NCI-H1694 treated with DMSO at 0.1 percent for 48 hours (cell line): Measurements from ENCODE around the gene PTP4A2.

Experiments used
- DNase-seq: peaks from one replicate; lab custom pipeline; 2025; lab: John Stamatoyannopoulos, UW

Gene PTP4A2

GRCh38 chr1:31938184-31938975 is at the start of gene PTP4A2:
Gene PTP4A2 (minus strand): TSS chr1:31938368. CDS start chr1:31919065, 19,303 bp downstream.
- peak; percentile 48 for DNase-seq

DNA sequence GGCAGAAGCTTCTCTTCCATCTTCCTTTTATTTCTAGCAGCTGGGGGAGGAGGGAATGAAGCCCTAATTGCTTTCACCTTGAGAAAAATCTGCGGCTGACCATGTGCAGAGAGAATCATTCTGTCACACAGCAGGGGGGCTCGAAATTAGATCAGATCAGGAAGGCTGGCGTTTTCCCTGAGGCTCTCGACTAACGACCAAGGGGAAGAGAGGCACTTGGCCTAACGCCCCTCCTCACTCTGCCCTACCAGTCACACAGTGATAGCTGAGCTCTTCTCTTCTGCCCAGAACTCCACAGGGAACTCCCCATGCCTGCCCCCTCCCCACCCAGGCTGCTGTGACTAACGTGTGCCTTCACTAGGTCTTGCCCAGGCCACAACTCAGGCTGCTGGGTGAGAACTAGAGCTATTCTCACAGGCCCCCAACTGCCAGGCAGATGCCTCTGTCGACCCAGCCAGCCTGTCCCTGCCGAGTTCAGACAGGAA is 49.0 kb upstream of the PTP4A2 start:
- DNase-seq = no peak

DNA sequence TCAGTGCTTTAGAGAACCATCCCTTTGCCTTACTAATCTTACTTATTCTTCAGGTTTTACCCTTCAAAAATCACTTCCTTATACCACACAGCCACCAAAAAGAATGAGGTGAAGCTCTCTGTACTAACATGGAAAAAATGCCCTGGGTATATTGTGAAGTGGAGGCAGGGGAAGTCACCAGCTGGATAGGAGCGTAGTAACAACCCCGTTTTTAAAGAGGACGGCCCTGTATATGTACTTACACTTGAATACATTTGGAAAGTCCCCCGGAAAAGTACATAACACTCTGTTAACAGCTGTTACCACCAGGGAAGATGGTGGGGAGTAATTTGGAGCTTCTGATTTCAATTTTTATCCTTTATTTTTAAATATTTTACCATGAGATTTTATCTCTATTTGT is 47.3 kb upstream of the PTP4A2 start:
- peak; percentile 49 for DNase-seq

- DNase-seq = no peak
These were observed 46.5 kb upstream of the PTP4A2 start for GRCh38 chr1:31984419-31985347.

DNA sequence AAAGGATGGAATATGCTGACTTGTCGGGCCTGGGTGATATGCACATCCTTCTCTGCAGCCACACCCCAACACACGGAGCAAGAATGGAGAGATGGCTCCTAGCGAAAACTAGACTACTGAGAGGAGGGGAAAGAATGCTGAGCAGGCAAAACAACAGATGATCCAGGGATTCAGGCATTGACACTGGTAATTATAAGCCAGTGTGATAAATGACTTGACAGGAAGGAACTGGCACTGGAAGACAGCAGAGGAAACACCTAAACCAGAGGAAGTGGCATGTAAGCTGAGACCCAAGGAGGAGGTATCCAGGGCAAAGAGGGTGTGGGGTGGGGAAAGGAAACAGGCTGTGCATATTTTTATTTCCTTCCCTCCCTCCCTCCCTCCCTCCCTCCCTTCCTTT is 43.8 kb upstream of the PTP4A2 start:
- DNase-seq = peak; percentile 42

- DNase-seq = no peak
These were observed 43.3 kb upstream of the PTP4A2 start for GRCh38 chr1:31981456-31981839.

- no peak for DNase-seq
These were observed 42.8 kb upstream of the PTP4A2 start for GRCh38 chr1:31980835-31981455.

DNA sequence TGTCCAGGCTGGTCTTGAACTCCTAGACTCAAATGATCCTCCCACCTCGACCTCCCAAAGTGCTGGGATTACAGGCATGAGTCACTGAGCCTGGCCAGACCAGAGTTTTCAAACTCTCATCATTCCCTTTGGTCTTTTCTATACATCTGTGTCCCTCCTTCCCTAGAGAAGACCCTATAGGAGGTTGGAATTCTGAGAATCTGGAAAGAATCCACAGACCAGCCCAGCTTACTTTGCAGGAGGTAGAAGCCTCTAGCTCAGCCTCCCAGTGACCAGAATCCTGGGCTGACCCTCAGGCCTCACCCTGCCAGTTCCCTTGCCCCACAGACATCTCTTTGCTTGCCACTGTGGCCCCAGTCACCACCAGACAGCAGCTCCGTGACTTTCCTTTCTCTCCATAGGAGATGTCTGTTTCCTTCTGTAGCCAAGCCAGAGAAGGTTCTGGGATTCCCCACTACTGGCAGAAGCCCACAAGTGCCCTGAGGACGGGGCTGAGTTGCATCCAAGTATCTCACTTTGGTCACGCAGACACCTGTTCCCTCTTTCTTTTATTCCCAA is 40.8 kb upstream of the PTP4A2 start:
- no peak for DNase-seq

GRCh38 chr1:31977385-31978131 is 39.4 kb upstream of the PTP4A2 start:
- DNase-seq = no peak

DNA sequence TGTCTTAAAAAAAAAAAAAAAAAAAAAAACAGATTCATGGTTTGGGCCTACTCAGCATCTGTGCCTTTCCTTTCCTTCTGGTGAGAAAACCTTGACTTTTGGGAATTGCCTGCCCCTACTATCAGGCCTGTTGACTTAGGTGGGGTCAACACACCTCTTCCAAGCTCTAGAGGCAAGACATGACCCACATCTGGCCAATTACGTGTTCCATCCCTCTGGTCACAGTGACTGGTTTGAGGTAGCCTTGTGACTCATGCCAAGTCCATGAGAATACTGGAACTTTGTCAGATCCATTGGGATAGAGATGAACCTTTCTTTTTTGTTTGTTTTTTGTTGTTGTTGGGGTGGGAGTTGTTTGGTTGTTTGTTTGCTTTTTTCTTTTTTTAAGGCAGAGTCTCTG is 38.2 kb upstream of the PTP4A2 start:
- no peak for DNase-seq

DNA sequence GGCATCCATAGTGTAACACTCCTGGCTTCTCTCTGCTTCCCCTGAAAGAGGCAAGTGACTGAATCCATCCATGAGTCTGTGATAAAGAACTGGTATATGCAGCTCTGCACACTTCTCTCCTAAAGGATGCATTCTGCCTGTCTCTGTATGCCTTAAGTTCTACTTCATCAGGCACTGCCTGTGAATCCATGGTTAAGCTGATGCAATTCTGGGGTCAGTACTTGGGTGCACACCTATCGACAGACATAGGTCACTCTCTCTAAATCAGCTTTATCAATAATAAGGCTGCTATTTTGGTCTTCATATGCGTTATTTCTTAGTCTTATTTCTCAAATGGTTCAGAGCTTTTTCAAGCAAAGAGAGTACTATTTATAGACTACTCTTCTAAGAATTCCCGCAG is 32.7 kb upstream of the PTP4A2 start:
- DNase-seq = no peak

GRCh38 chr1:31961536-31961935 is 23.4 kb upstream of the PTP4A2 start:
- no peak for DNase-seq

DNA sequence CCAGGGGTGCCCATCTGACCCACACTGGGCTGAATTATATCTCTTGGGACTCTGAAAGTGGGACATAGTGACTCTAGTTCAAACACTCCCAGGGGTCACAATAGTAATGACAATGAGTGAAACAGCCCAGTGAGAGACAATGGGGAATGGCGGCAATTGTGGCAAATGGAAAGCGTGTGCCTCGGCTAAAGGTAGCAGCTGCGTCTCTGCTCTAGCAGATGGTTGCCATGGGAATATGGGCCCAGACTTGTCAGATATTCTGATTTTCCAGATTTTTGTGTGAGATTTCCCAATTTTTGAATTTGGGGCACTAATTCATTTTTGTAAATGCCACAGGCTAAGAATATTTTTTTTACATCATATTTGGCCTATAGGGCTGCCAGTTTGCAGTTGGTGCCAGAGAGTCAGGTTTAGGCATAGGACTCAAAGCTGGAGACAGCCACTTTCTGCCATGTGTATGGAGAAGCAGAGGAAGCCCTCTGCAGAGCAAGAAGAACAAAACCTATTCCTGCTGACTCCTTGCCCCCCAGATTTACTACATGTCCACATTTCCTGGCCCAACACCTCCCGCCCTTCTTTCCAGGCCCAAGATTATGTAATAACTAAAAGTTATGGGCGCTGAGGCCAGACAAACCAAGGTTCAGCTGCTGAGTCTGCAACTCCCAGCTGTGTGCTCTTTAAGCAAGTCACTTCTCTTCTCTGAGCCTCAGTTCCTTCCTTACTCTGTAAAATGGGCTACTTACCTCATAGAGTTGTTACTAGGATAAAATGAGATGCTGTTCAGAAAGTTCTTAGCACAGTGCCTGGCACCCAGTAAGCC is 21.6 kb upstream of the PTP4A2 start:
- DNase-seq = no peak

DNA sequence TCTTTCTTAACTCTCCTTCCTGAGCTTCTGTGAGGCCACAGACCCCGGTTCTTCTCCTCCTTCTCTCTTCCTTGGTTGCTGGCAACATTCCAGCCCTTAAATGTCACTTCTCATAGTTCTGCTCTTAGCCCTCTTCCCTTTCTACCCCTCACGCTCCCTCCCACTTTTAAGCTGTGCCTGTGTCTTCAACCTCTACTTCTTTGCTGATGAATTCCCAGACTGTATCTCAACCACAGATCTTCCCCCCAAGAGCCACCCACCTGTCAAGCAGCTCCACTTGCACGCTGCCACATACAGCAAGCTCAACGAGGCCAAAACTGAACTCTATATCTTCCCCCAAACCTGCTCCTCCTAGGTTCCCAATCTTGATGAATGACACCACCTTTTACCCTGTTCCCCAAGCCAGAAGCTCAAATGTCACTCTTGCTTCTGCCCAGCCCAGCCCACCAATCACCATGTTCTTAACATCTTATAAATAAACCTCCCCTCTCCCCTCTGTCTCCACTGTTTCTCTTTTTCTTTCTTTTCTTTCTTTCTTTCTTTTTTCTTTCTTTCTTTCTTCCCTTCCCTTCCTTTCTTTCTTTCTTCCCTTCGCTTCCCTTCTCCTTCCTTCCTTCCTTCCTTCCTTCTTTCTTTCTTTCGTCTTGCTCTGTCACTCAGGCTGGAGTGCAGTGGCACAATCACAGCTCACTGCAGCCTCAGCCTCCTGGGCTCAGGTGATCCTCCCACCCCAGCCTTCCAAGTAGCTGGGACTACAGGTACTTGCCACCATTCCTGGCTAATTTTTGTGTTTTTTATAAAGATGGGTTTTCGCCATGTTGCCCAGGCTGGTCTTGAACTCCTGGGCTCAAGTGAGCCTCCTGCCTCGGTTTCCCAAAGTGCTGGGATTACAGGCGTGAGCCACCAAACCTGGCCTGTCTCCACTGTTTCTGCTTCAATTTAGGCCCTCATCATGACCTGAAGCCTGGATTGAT is 19.8 kb upstream of the PTP4A2 start:
- no peak for DNase-seq

GRCh38 chr1:31955917-31956736 is 18.0 kb upstream of the PTP4A2 start:
- DNase-seq = no peak

DNA sequence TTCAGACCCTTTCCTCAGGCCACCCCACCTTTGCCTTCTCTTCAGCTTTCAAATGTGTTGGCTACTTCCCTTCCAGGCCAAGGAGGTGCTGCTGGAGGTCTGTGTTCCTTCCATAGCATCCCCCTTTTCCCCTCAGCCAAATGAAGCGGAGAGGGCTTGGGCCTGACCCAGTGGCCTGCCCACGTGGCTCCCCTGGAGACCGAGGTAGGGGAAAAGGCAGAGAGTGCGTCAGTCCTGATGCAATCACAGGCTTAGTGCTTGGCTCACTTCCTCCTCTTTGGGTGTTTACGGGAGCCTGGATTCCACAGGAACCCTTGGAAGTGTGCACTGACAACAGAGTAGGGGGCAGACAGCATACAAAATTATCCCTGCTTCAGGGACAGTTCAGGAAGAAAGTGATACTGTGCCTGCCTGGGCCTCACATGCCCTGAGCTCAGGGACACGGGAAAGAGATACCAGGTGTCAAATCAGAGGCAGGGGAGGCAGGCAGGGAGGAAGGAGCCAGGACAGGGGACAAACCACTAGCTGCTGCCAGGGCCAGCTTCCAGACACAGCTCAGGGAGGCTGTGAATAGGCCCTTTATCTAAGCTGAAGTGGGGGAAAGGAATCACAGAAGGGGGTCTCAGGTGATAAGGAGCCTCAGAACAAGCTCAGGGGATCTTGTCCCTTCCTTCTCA is 16.6 kb upstream of the PTP4A2 start:
- no peak for DNase-seq

DNA sequence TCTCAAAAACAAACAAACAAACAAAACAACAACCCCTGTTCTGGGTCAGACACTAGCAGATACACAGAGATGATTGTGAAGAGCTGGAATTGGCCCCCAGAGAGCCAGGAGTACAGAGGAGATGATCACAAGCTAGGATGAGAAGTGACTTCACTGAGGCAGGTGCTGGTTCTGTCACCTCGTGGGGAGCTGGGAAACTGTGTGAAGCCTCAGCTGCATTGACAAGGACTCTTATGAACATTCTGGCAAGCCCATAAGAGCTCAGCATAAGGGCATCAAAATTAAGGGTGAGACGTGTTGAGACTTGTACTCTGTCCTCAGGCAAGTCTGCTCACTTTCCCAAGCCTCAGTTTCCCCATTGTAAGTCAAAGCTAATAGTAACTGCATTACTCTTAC is 14.7 kb upstream of the PTP4A2 start:
- no peak for DNase-seq

GRCh38 chr1:31951276-31951675 is 13.1 kb upstream of the PTP4A2 start:
- DNase-seq = no peak
